HL-60 (cell line): ENCODE results near the gene FCER2.

Experiments
- POLR2AphosphoS5 ChIP-seq: IDR thresholded peaks from 2 replicates; pipeline ENCODE4 v1.6.1; 2012; ENCODE audit warnings: low read depth
- TF ChIP-seq, protein P1 (sequence below): IDR thresholded peaks from one replicate; pipeline ENCODE4 v1.5.1; 2011; ENCODE audit warnings: low read length, control low read depth, inconsistent platforms; ENCODE audit not compliant: insufficient read depth
- TF ChIP-seq, protein P2 (sequence below): IDR thresholded peaks from 2 replicates; pipeline ENCODE4 v1.6.1; 2012; ENCODE audit warnings: low read depth; ENCODE audit not compliant: insufficient replicate concordance

DNA sequence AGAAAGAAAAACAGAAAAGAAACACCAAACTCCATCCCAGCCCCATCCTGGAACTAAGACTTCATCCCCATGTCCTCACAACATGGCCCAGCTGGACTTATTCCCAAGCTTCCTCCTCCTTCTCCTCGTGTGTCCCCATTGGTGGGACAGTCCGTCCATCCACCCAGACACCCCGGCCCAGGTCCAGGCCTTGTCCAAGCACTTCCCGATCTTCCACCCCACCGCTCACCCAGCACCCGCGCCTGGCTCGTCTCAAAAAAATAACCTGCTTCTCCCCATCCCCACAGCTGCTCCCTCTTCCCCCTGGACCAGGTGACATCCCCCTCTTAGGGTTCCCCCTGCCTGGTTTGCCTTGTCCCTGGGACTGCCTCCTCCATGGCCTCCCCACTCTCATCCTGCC lies 1.4 kb upstream of the FCER2 start:
- TF ChIP-seq, protein P1, sequence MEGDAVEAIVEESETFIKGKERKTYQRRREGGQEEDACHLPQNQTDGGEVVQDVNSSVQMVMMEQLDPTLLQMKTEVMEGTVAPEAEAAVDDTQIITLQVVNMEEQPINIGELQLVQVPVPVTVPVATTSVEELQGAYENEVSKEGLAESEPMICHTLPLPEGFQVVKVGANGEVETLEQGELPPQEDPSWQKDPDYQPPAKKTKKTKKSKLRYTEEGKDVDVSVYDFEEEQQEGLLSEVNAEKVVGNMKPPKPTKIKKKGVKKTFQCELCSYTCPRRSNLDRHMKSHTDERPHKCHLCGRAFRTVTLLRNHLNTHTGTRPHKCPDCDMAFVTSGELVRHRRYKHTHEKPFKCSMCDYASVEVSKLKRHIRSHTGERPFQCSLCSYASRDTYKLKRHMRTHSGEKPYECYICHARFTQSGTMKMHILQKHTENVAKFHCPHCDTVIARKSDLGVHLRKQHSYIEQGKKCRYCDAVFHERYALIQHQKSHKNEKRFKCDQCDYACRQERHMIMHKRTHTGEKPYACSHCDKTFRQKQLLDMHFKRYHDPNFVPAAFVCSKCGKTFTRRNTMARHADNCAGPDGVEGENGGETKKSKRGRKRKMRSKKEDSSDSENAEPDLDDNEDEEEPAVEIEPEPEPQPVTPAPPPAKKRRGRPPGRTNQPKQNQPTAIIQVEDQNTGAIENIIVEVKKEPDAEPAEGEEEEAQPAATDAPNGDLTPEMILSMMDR, result no peak
- TF ChIP-seq POLR2AphosphoS5, result no peak
- TF ChIP-seq, protein P2, sequence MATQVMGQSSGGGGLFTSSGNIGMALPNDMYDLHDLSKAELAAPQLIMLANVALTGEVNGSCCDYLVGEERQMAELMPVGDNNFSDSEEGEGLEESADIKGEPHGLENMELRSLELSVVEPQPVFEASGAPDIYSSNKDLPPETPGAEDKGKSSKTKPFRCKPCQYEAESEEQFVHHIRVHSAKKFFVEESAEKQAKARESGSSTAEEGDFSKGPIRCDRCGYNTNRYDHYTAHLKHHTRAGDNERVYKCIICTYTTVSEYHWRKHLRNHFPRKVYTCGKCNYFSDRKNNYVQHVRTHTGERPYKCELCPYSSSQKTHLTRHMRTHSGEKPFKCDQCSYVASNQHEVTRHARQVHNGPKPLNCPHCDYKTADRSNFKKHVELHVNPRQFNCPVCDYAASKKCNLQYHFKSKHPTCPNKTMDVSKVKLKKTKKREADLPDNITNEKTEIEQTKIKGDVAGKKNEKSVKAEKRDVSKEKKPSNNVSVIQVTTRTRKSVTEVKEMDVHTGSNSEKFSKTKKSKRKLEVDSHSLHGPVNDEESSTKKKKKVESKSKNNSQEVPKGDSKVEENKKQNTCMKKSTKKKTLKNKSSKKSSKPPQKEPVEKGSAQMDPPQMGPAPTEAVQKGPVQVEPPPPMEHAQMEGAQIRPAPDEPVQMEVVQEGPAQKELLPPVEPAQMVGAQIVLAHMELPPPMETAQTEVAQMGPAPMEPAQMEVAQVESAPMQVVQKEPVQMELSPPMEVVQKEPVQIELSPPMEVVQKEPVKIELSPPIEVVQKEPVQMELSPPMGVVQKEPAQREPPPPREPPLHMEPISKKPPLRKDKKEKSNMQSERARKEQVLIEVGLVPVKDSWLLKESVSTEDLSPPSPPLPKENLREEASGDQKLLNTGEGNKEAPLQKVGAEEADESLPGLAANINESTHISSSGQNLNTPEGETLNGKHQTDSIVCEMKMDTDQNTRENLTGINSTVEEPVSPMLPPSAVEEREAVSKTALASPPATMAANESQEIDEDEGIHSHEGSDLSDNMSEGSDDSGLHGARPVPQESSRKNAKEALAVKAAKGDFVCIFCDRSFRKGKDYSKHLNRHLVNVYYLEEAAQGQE, result no peak
